Measurements from ENCODE around the gene BTD.

- TF ChIP-seq, protein P1, sequence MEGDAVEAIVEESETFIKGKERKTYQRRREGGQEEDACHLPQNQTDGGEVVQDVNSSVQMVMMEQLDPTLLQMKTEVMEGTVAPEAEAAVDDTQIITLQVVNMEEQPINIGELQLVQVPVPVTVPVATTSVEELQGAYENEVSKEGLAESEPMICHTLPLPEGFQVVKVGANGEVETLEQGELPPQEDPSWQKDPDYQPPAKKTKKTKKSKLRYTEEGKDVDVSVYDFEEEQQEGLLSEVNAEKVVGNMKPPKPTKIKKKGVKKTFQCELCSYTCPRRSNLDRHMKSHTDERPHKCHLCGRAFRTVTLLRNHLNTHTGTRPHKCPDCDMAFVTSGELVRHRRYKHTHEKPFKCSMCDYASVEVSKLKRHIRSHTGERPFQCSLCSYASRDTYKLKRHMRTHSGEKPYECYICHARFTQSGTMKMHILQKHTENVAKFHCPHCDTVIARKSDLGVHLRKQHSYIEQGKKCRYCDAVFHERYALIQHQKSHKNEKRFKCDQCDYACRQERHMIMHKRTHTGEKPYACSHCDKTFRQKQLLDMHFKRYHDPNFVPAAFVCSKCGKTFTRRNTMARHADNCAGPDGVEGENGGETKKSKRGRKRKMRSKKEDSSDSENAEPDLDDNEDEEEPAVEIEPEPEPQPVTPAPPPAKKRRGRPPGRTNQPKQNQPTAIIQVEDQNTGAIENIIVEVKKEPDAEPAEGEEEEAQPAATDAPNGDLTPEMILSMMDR (IDR thresholded peaks at IDR 0.05) = no peak
- TF ChIP-seq POLR2AphosphoS5 (IDR thresholded peaks at IDR 0.05) (no peak), POLR2A (IDR thresholded peaks at IDR 0.05) (no peak)
Measured at GRCh38 chr3:15649341-15649740, 47.8 kb downstream of the BTD start.
